Muscle layer of colon (tissue), 2 donors: ENCODE measurements around the gene PRKG1.
"Not testable (repeated sequence)": the region's sequence is repeated elsewhere in the genome, so short reads cannot be mapped to it uniquely, and the experiment has no call there.

ENCODE experiments used
- H3K27ac ChIP-seq: one replicate; pipeline ENCODE4 v1.7.0; 2013; ENCODE audit warnings: low read depth, mild to moderate bottlenecking, low read length, moderate library complexity
- H3K27me3 ChIP-seq, 2 donors: one replicate each; pipeline ENCODE4 v1.7.0; 2013; ENCODE audit warnings: low read length in 2 of 2, mild to moderate bottlenecking in 2 of 2; ENCODE audit not compliant: insufficient read depth in 2 of 2, control insufficient read depth in 1 of 2
- H3K36me3 ChIP-seq: one replicate; pipeline ENCODE4 v1.7.0; 2013; ENCODE audit warnings: mild to moderate bottlenecking, low read length; ENCODE audit not compliant: insufficient read depth
- H3K4me1 ChIP-seq: one replicate; pipeline ENCODE4 v1.7.0; 2013; ENCODE audit warnings: mild to moderate bottlenecking, low read length; ENCODE audit not compliant: insufficient read depth
- H3K4me3 ChIP-seq, 2 donors: one replicate each; pipeline ENCODE4 v1.7.0; 2013; ENCODE audit warnings: low read length in 2 of 2, low read depth in 1 of 2, mild to moderate bottlenecking in 1 of 2, moderate library complexity in 1 of 2
- H3K9ac ChIP-seq: one replicate; pipeline ENCODE4 v1.7.0; 2013; ENCODE audit warnings: low read length
- H3K9me3 ChIP-seq: one replicate; pipeline ENCODE4 v1.7.0; 2013; ENCODE audit warnings: mild to moderate bottlenecking, low read length
- donor health status: abdominal sarcoma.
- donor health status: Adenocarcinoma of cecum.

Gene PRKG1

GRCh38 chr10:52187521-52188258 is 1113.4 kb downstream of the PRKG1 start:
- no peaks in the 10 kb centered on the region for H3K9me3 ChIP-seq
- H3K27ac ChIP-seq: no peak overlapping the region
- no peaks in the 10 kb centered on the region for H3K36me3 ChIP-seq
- no peaks in the 10 kb centered on the region for H3K27me3 ChIP-seq
- no peak overlapping the region for H3K9ac ChIP-seq
- no peak overlapping the region for H3K4me3 ChIP-seq
- peaks cover 4% of the 10 kb centered on the region for H3K4me1 ChIP-seq

DNA sequence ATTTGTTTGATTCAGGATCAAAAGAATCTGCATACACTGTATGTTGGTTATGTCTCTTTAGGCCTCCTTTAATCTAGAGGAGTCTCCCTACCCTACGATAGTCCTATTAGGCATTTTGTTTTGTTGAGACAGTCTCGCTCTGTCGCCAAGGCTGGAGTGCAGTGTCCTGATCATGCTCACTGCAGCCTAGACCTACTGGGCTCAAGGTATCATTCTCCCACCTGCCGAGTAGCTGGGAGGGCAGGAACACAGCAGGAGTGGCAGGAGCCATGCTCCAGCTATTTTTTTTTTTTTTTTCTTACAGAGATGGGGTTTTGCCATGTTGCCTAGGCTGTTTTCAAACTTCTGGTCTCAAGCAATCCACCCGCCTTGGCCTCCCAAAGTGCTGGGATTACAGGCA is 1116.8 kb downstream of the PRKG1 start:
- no peak overlapping the region for H3K9ac ChIP-seq
- no peak overlapping the region for H3K27ac ChIP-seq
- H3K4me1 ChIP-seq: peaks cover 4% of the 10 kb centered on the region
- H3K36me3 ChIP-seq: no peaks in the 10 kb centered on the region
- no peak overlapping the region for H3K4me3 ChIP-seq
- no peaks in the 10 kb centered on the region for H3K27me3 ChIP-seq
- no peaks in the 10 kb centered on the region for H3K9me3 ChIP-seq

DNA sequence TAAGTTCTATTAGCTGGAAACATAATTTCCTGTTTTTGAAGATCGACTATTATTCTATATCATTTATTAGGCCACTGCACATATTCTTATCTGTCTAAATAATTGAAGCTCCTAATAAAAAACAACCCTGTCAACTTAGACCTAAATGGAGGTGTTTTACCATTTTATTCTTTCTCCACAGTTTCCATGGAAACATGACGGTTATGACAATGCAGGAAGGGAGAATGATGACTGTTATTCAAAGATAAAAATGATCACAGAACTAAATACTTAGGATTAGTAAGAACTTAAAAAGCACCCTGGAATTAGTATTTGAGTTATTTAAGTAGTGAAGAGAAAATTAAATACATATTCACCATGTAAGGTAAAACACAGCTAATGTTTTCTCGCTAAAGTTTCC is 1119.9 kb downstream of the PRKG1 start:
- no peaks in the 10 kb centered on the region for H3K4me1 ChIP-seq
- no peaks in the 10 kb centered on the region for H3K9me3 ChIP-seq
- H3K36me3 ChIP-seq: no peaks in the 10 kb centered on the region
- no peak overlapping the region for H3K4me3 ChIP-seq
- no peaks in the 10 kb centered on the region for H3K27me3 ChIP-seq
- no peak overlapping the region for H3K9ac ChIP-seq
- no peak overlapping the region for H3K27ac ChIP-seq

- H3K9me3 ChIP-seq: no peaks in the 10 kb centered on the region
- no peaks in the 10 kb centered on the region for H3K27me3 ChIP-seq
These were observed 1120.4 kb downstream of the PRKG1 start for GRCh38 chr10:52194716-52195115.

DNA sequence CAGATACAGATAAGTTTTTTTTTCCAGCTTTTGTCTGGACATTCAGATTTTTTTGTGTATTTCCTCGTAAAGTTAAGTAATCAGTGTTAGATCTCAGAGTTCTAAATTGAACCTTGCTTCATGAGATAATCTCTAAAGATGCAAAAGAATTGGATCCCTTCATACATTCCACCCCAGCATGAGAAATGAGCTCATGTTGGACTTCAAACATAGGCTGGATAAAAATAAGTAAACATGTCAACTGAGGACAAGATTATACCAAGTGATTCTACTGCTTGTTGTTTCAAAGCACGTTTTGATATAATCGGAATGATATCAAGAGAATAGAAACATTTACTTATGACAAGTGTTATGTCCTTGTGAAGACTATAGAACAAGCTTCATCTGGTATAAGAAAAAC is 1122.8 kb downstream of the PRKG1 start:
- H3K36me3 ChIP-seq: no peaks in the 10 kb centered on the region
- no peaks in the 10 kb centered on the region for H3K9me3 ChIP-seq
- H3K9ac ChIP-seq: no peak overlapping the region
- H3K27me3 ChIP-seq: no peaks in the 10 kb centered on the region
- no peak overlapping the region for H3K4me3 ChIP-seq
- H3K27ac ChIP-seq: no peak overlapping the region
- H3K4me1 ChIP-seq: no peaks in the 10 kb centered on the region

More at GRCh38 chr10:52194716-52195115, 1120.4 kb downstream of the PRKG1 start:
- Histone ChIP-seq H3K36me3 (no peaks in the 10 kb centered on the region), H3K4me3 (no peak overlapping the region), H3K9ac (no peak overlapping the region), H3K27ac (no peak overlapping the region), H3K4me1 (no peaks in the 10 kb centered on the region)

GRCh38 chr10:52198540-52198939 is 1124.3 kb downstream of the PRKG1 start:
- Histone ChIP-seq H3K27ac (no peak overlapping the region), H3K4me1 (no peaks in the 10 kb centered on the region), H3K4me3 (no peak overlapping the region), H3K9me3 (no peaks in the 10 kb centered on the region), H3K9ac (no peak overlapping the region), H3K27me3 (no peaks in the 10 kb centered on the region), H3K36me3 (no peaks in the 10 kb centered on the region)

- H3K9ac ChIP-seq, H3K9me3 ChIP-seq, H3K4me3 ChIP-seq, H3K27ac ChIP-seq, H3K36me3 ChIP-seq, H3K27me3 ChIP-seq, H3K4me1 ChIP-seq: not testable (repeated sequence)
These were observed 1130.6 kb downstream of the PRKG1 start for GRCh38 chr10:52204906-52205305.

GRCh38 chr10:52208365-52208764 is 1134.1 kb downstream of the PRKG1 start:
- H3K9ac ChIP-seq: no peak overlapping the region
- no peaks in the 10 kb centered on the region for H3K9me3 ChIP-seq
- H3K4me1 ChIP-seq: peaks cover 4% of the 10 kb centered on the region
- no peak overlapping the region for H3K27ac ChIP-seq
- H3K4me3 ChIP-seq: no peak overlapping the region
- no peaks in the 10 kb centered on the region for H3K27me3 ChIP-seq
- H3K36me3 ChIP-seq: no peaks in the 10 kb centered on the region

DNA sequence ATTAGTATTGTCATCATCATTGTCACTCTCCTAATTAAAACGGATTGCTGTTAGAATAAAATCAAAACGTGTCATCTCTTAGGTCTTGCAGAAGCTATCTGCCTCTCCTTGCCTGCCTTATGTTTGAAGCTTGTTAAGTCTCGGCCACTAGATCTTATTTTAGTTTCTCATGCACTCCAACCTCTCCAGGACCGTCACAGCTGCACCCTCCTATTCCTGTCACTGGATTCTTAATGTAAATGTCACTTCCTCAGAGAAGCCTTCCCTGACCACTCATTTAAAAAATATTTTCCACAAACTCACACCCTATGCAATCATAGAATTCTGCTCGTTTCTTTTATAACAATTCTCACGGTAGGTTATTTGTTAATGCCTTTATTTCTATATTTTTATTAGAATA is 1135.9 kb downstream of the PRKG1 start:
- Histone ChIP-seq H3K4me1 (peaks cover 5% of the 10 kb centered on the region), H3K36me3 (no peaks in the 10 kb centered on the region), H3K27ac (no peak overlapping the region), H3K4me3 (no peak overlapping the region), H3K27me3 (no peaks in the 10 kb centered on the region), H3K9me3 (no peaks in the 10 kb centered on the region), H3K9ac (no peak overlapping the region)

- Histone ChIP-seq H3K27me3 (no peaks in the 10 kb centered on the region), H3K9me3 (no peaks in the 10 kb centered on the region), H3K4me3 (no peak overlapping the region), H3K36me3 (no peaks in the 10 kb centered on the region), H3K4me1 (peaks cover 5% of the 10 kb centered on the region), H3K9ac (no peak overlapping the region), H3K27ac (no peak overlapping the region)
These were observed 1137.8 kb downstream of the PRKG1 start for GRCh38 chr10:52212062-52212461.

GRCh38 chr10:52212802-52213201 is 1138.5 kb downstream of the PRKG1 start:
- H3K9me3 ChIP-seq: no peaks in the 10 kb centered on the region
- H3K36me3 ChIP-seq: no peaks in the 10 kb centered on the region
- no peak overlapping the region for H3K9ac ChIP-seq
- H3K27ac ChIP-seq: no peak overlapping the region
- no peaks in the 10 kb centered on the region for H3K27me3 ChIP-seq
- no peak overlapping the region for H3K4me3 ChIP-seq
- H3K4me1 ChIP-seq: peaks cover 5% of the 10 kb centered on the region

- H3K4me3 ChIP-seq: no peak overlapping the region
- H3K27ac ChIP-seq: no peak overlapping the region
- peaks cover 5% of the 10 kb centered on the region for H3K4me1 ChIP-seq
- H3K9ac ChIP-seq: no peak overlapping the region
- H3K36me3 ChIP-seq: no peaks in the 10 kb centered on the region
- no peaks in the 10 kb centered on the region for H3K27me3 ChIP-seq
- no peaks in the 10 kb centered on the region for H3K9me3 ChIP-seq
These were observed 1139.0 kb downstream of the PRKG1 start for GRCh38 chr10:52213321-52213752.
